ENCODE results near the gene DGUOK. TPM values are rescaled to one million over a fixed set of nuclear protein-coding genes. Genes with fewer than 3 reads are reported as not detected.

DGUOK gene
- total and polyA plus RNA-seq, 2 of the 4 experiments (the other 2 are of a cell fraction): 66.3 to 111 TPM

- Histone ChIP-seq H3K9ac (ENCODE audit: low read depth, low read length) (no peak overlapping the region), H3K18ac (ENCODE audit: low read depth, low read length) (no peak overlapping the region), H2BK20ac (ENCODE audit: low read depth, low read length) (no peak overlapping the region), H3K4me1 (ENCODE audit: control insufficient read depth, insufficient read depth, low read length) (peaks cover 4% of the 10 kb centered on the region; the same call in 1 of the 2 replicates), H2BK120ac (ENCODE audit: low read depth, low read length) (no peak overlapping the region), H4K20me1 (ENCODE audit: insufficient read depth, low read length) (no peaks in the 10 kb centered on the region), H2AK9ac (replicated peaks; ENCODE audit: low read depth, low read length, poor library complexity) (no peak overlapping the region), H3K56ac (ENCODE audit: extremely low read depth, insufficient read depth, low read length) (no peak overlapping the region), H3K14ac (replicated peaks; ENCODE audit: low read depth, low read length) (no peak overlapping the region), H4K5ac (ENCODE audit: low read depth, low read length) (no peak overlapping the region), H3K9me1 (ENCODE audit: insufficient read depth, low read length) (peaks cover 4% of the 10 kb centered on the region; the same call in 1 of the 2 replicates), H3K9me3 (ENCODE audit: control insufficient read depth, insufficient read depth, low read length) (no peaks in the 10 kb centered on the region), H3K27ac (ENCODE audit: insufficient read depth, low read length) (no peak overlapping the region), H2BK5ac (ENCODE audit: low read depth, low read length, poor library complexity, severe bottlenecking) (no peak overlapping the region), H3K36me3 (ENCODE audit: control insufficient read depth, insufficient read depth, low read length) (no peaks in the 10 kb centered on the region), H2AFZ (replicated peaks; ENCODE audit: low read length, poor library complexity) (no peak overlapping the region), H3K23ac (ENCODE audit: low read depth, low read length) (no peak overlapping the region), H3K4ac (ENCODE audit: low read depth, low read length) (no peak overlapping the region), H4K91ac (ENCODE audit: insufficient read depth, low read depth, low read length) (no peak overlapping the region), H4K8ac (ENCODE audit: low read depth in 2 of 2, low read length in 2 of 2) (no peak overlapping the region), H3K4me3 (ENCODE audit: insufficient read depth, low read depth, low read length) (no peak overlapping the region), H3K79me1 (ENCODE audit: low read depth in 1 of 2, low read length in 2 of 2) (no peaks in the 10 kb centered on the region), H2AK5ac (ENCODE audit: low read depth, low read length) (no peak overlapping the region), H3K4me2 (ENCODE audit: low read depth, low read length) (no peak overlapping the region), H2BK15ac (ENCODE audit: low read depth, low read length) (no peak overlapping the region), H3K27me3 (ENCODE audit: control insufficient read depth, insufficient read depth, low read length) (peaks cover 2% of the 10 kb centered on the region; the same call in 1 of the 2 replicates)
- WGBS, 2 experiments (ENCODE audit: extremely low coverage in 2 of 2, insufficient read length in 1 of 2): 71% methylated on average over 2 of the region's 8 CpGs; no CpG with 5 or more reads in 1 of the 2 experiments
- intact Hi-C loops (cut with micrococcal nuclease) (no loop called here), in situ Hi-C loops (cut with MboI; ENCODE audit: low sequenced_read_pairs) (no loop called here), dilution Hi-C loops (cut with HindIII; ENCODE audit: low sequenced_read_pairs, unreplicated experiment) (no loop called here)
- no TSS peak for BruUV-seq (replicated peaks)
- ATAC-seq (ENCODE audit: low read depth): no peak
- TF ChIP-seq RCOR1 (IDR thresholded peaks at IDR 0.05; ENCODE audit: insufficient replicate concordance, low read length): no peak
- TF ChIP-seq NFE2L2 (IDR thresholded peaks at IDR 0.05; ENCODE audit: low read depth, low read length): no peak
- no peak for TF ChIP-seq MXI1 (IDR thresholded peaks at IDR 0.05; ENCODE audit: borderline replicate concordance, low read depth, low read length)
- no peak for TF ChIP-seq SMC3 (IDR thresholded peaks at IDR 0.05; ENCODE audit: low read depth, low read length)
- TF ChIP-seq BHLHE40 (IDR thresholded peaks at IDR 0.05; ENCODE audit: low read depth, low read length): no peak
- TF ChIP-seq POLR2A (IDR thresholded peaks at IDR 0.05; ENCODE audit: low read depth, low read length): no peak
- no peak for TF ChIP-seq MAZ (IDR thresholded peaks at IDR 0.05; ENCODE audit: borderline replicate concordance, low read depth, low read length)
- TF ChIP-seq RFX5 (IDR thresholded peaks at IDR 0.05; ENCODE audit: low read depth, low read length): no peak
- ChIA-PET POLR2A (ENCODE audit: unreplicated experiment) (no interaction called here), CTCF (no interaction called here)
- DNase-seq: no peak
These were observed 41.8 kb downstream of the DGUOK start for GRCh38 chr2:73968357-73968937.

Measured in IMR-90 (cell line).